K562 (cell line): ENCODE data around the gene RPN1. TPM values are rescaled to one million over a fixed set of nuclear protein-coding genes. Genes with fewer than 3 reads are reported as not detected.

Experiments
- ATAC-seq: fragments of 200-7000 bp; cut with Tn5 transposase; 3 replicates; pipeline ENCODE4 v1.9.1; 2020; ENCODE audit warnings: moderate library complexity
- BruUV-seq: library from RNA; stranded (reverse); fragments of 400-500 nt; replicated peaks from 2 replicates; lab custom pipeline; 2021; lab: Mats Ljungman, UMichigan
- CTCF ChIA-PET: fragments of 300-600 bp; formaldehyde crosslinking; extraction: SDS; loops from one replicate; lab custom pipeline; 2021; ENCODE audit warnings: low intra/inter-chr PET ratio; lab: Yijun Ruan, JAX
- POLR2A ChIA-PET: fragments of 300-600, 350-650 bp; sonication (Branson Sonifier 250); formaldehyde crosslinking; extraction: SDS; loops from one replicate; lab custom pipeline; 2021; ENCODE audit warnings: antibody characterized with exemption, inconsistent platforms; lab: Yijun Ruan, JAX
- DNase-seq, 4 experiments: peaks; one replicate each; pipeline versions ENCODE4 v3.0.0 to v3.0.0-alpha.2; 2011 to 2018; ENCODE audit warnings: low spot score in 3 of 4, mixed read lengths in 3 of 4; ENCODE audit errors: extremely low read depth in 1 of 4
- FAIRE-seq: peaks from 2 replicates; lab custom pipeline; 2011; peaks lifted over from hg19 to GRCh38; lab: Jason Lieb, UNC
- H2AFZ ChIP-seq: 2 replicates; pipeline ENCODE4 v1.6.0; 2011; ENCODE audit warnings: low read depth, low read length, control low read depth, inconsistent platforms
- H3K27ac ChIP-seq: fragments of 200-600 bp; 3 replicates; pipeline ENCODE4 v1.8.0; 2011; ENCODE audit warnings: low read depth, mild to moderate bottlenecking, control low read depth, inconsistent platforms, low read length, moderate library complexity, mixed read lengths; ENCODE audit errors: extremely low read depth
- H3K27me3 ChIP-seq, 2 experiments: fragments of 300-600 bp in 1 of 2; 2 replicates in 1 of 2; 3 replicates in 1 of 2; pipeline versions ENCODE4 v1.6.0 to v1.8.0; 2011; ENCODE audit warnings: inconsistent platforms in 2 of 2, low read length in 2 of 2, mild to moderate bottlenecking in 1 of 2, mixed read lengths in 1 of 2, moderate library complexity in 1 of 2; ENCODE audit not compliant: control insufficient read depth in 2 of 2, insufficient read depth in 2 of 2
- H3K36me3 ChIP-seq: fragments of 300-600 bp; 3 replicates; pipeline ENCODE4 v1.8.0; 2011; ENCODE audit warnings: mild to moderate bottlenecking, low read length, inconsistent platforms; ENCODE audit not compliant: control insufficient read depth, insufficient read depth
- H3K4me1 ChIP-seq, 2 experiments: fragments of 200-600 bp in 1 of 2; replicated peaks in 1 of 2; 2 replicates in 1 of 2; 3 replicates in 1 of 2; pipeline versions ENCODE4 v1.5.1 to v1.8.0; 2011; ENCODE audit warnings: inconsistent platforms in 2 of 2, low read length in 2 of 2, mild to moderate bottlenecking in 1 of 2, mixed read lengths in 1 of 2, moderate library complexity in 1 of 2; ENCODE audit not compliant: control insufficient read depth in 2 of 2, insufficient read depth in 2 of 2
- H3K4me2 ChIP-seq: 2 replicates; pipeline ENCODE4 v1.6.1; 2011; ENCODE audit warnings: low read length, control low read depth, inconsistent platforms, mixed read lengths; ENCODE audit not compliant: insufficient read depth
- H3K4me3 ChIP-seq: fragments of 200-600 bp; sonication (generic), shearing (Covaris generic); 2 replicates; pipeline ENCODE4 v1.5.1; 2016; ENCODE audit warnings: control low read depth, inconsistent platforms
- H3K79me2 ChIP-seq: fragments of 200-600 bp; 3 replicates; pipeline ENCODE4 v1.8.0; 2011; ENCODE audit warnings: low read length, inconsistent platforms; ENCODE audit not compliant: control insufficient read depth, insufficient read depth
- H3K9ac ChIP-seq, 2 experiments: 2 replicates each; pipeline versions ENCODE4 v1.6.0 to v1.6.1; 2011; ENCODE audit warnings: low read depth in 2 of 2, low read length in 2 of 2, control low read depth in 1 of 2, inconsistent platforms in 1 of 2, mild to moderate bottlenecking in 1 of 2, mixed read lengths in 1 of 2; ENCODE audit not compliant: insufficient read depth in 1 of 2
- H3K9me1 ChIP-seq: one replicate; pipeline ENCODE4 v1.6.0; 2011; ENCODE audit warnings: inconsistent platforms, mild to moderate bottlenecking, low read length, moderate library complexity; ENCODE audit not compliant: control insufficient read depth, insufficient read depth
- H3K9me3 ChIP-seq: replicated peaks from 2 replicates; pipeline ENCODE4 v1.5.1; 2011; ENCODE audit warnings: low read depth, low read length, inconsistent platforms; ENCODE audit not compliant: control insufficient read depth, insufficient read depth
- H4K20me1 ChIP-seq: replicated peaks from 2 replicates; pipeline ENCODE4 v1.6.1; 2011; ENCODE audit warnings: low read length, inconsistent platforms, mixed read lengths; ENCODE audit not compliant: control insufficient read depth, insufficient read depth
- CTCF ChIP-seq, 3 experiments: IDR thresholded peaks in 2 of 3; conservative IDR thresholded peaks in 1 of 3; 2 replicates each; pipeline ENCODE4 v1.5.1; 2011 to 2012; ENCODE audit warnings: low read length in 3 of 3, mild to moderate bottlenecking in 3 of 3, control low read depth in 2 of 3, improper control_type of control experiment in 1 of 3, inconsistent platforms in 1 of 3, low read depth in 1 of 3, mixed read lengths in 1 of 3, moderate library complexity in 1 of 3; ENCODE audit not compliant: insufficient read depth in 2 of 3
- SIX5 ChIP-seq, 2 experiments: IDR thresholded peaks; 2 replicates each; pipeline ENCODE4 v1.6.1; 2011; ENCODE audit warnings: low read length in 2 of 2, borderline replicate concordance in 1 of 2, low read depth in 1 of 2, mild to moderate bottlenecking in 1 of 2, moderate library complexity in 1 of 2; ENCODE audit not compliant: insufficient read depth in 1 of 2
- ZNF551 ChIP-seq: fragments of 250-450 bp; sonication (Bioruptor Pico); IDR thresholded peaks from 2 replicates; pipeline ENCODE4 v1.5.0; 2021; ENCODE audit warnings: mild to moderate bottlenecking, moderate library complexity
- WGBS: fragments of 100-300 bp; shearing (Covaris generic); methylation state at CpG from one replicate; pipeline ENCODE4 v1.1.6; 2016; ENCODE audit warnings: low coverage, mixed read lengths; ENCODE audit not compliant: insufficient coverage; ENCODE audit errors: missing lambda C conversion rate; 5-methylcytosine and 5-hydroxymethylcytosine counted together
- in situ Hi-C: fragments of 300-500 bp; cut with MboI; formaldehyde crosslinking; loops from 4 replicates; pipeline ENCODE4 v1.15.0; 2018; ENCODE audit warnings: inconsistent platforms, mixed read lengths
- intact Hi-C: fragments of 100-400 bp; cut with micrococcal nuclease; formaldehyde crosslinking; loops from 2 replicates; pipeline ENCODE4 v1.14.2; 2022
- polyA plus RNA-seq, 8 experiments: library from polyadenylated mRNA; depleted of rRNA in 4 of 8; stranded (reverse) in 5 of 8; unstranded in 3 of 8; fragments of >200 nt; fragmentation: Nextera tagmentation in 2 of 8; fragmentation: Illumina TruSeq in 1 of 8; extraction: Ambion mirVana in 2 of 8; extraction: Trizol in 1 of 8; gene quantifications; 2 replicates each; pipeline versions ENCODE4 v1.2.1 to v1.2.3, GENCODE V29; 2011 to 2014; ENCODE audit warnings: inconsistent platforms in 1 of 8, missing spikeins in 1 of 8
- total RNA-seq, 7 experiments: library from RNA; depleted of rRNA in 6 of 7; stranded (reverse); fragments of >200 nt in 6 of 7; fragmentation: Illumina TruSeq in 2 of 7; extraction: Trizol in 2 of 7; gene quantifications; 2 replicates each; pipeline versions ENCODE4 v1.2.1 to v1.2.3, GENCODE V29; 2011 to 2021; ENCODE audit warnings: low replicate concordance in 1 of 7

RPN1 gene
- total and polyA plus RNA-seq, 9 of the 15 experiments (the other 6 are each of a cell fraction or from before 2014, with no cell fraction given): 39.5 to 300 (median 148) TPM

- WGBS: 64% methylated on average over 10 of the region's 11 CpGs
- no peaks in the 10 kb centered on the region for H4K20me1 ChIP-seq
- intact Hi-C loops (no loop called here), in situ Hi-C loops (no loop called here)
- BruUV-seq: no TSS peak
- H3K4me1 ChIP-seq: peaks cover 4 to 15% of the 10 kb centered on the region in 2 experiments; a peak in 3 of 5 replicates
- H2AFZ ChIP-seq: no peak overlapping the region
- POLR2A ChIA-PET: no interaction called here
- H3K9me1 ChIP-seq: no peaks in the 10 kb centered on the region
- H3K27ac ChIP-seq: no peak overlapping the region
- no peak; the same call in 2 of the 3 replicates for ATAC-seq
- peak in 1 of 3 experiments; percentile 12; a peak in 1 of 6 replicates for TF ChIP-seq CTCF (IDR thresholded peaks at IDR 0.05 in 2 of 3, conservative IDR thresholded peaks at IDR 0.05 in 1 of 3; ENCODE audit: insufficient read depth in 2 of 3, low read depth in 1 of 3, low read length in 3 of 3)
- no peak for TF ChIP-seq ZNF551 (CRISPR knock-in tag)
- no peak for TF ChIP-seq SIX5 (IDR thresholded peaks at IDR 0.05; ENCODE audit: borderline replicate concordance in 1 of 2, insufficient read depth in 1 of 2, low read depth in 1 of 2, low read length in 2 of 2)
- H3K36me3 ChIP-seq: no peaks in the 10 kb centered on the region
- DNase-seq: no peak
- CTCF ChIA-PET: interaction anchor here (0.7 kb wide), 1 partner anchor 280 kb away, joined by 4 read pairs; no protein-coding TSS in a partner anchor
- FAIRE-seq: peak; percentile 59
- no peaks in the 10 kb centered on the region for H3K9me3 ChIP-seq
- no peaks in the 10 kb centered on the region for H3K79me2 ChIP-seq
- H3K27me3 ChIP-seq: no peaks in the 10 kb centered on the region
- H3K9ac ChIP-seq: no peak overlapping the region
- no peak overlapping the region for H3K4me3 ChIP-seq
- H3K4me2 ChIP-seq: no peak overlapping the region
Measured at GRCh38 chr3:128605091-128606046, 45.2 kb downstream of the RPN1 start.
